SK-N-SH treated with all-trans-retinoic acid at 6 μM for 48 hours (cell line): ENCODE measurements around the gene PCDH9.
A peak's percentile ranks its signal among the peaks of the same experiment; 100 is the strongest.

Source experiments
- ATAC-seq: fragments of 200-7000 bp; cut with Tn5 transposase; 3 replicates; pipeline ENCODE4 v1.9.1; 2020; ENCODE audit warnings: mild to moderate bottlenecking, moderate library complexity
- ESRRG ChIP-seq: fragments of 250-450 bp; sonication (Bioruptor Pico); IDR thresholded peaks from 2 replicates; pipeline ENCODE4 v1.6.1; 2021; ENCODE audit warnings: mild to moderate bottlenecking
- GLIS3 ChIP-seq: fragments of 250-450 bp; sonication (Bioruptor Pico); IDR thresholded peaks from 2 replicates; pipeline ENCODE4 v1.5.0; 2020; ENCODE audit warnings: mild to moderate bottlenecking, moderate library complexity
- ISL1 ChIP-seq: fragments of 250-450 bp; sonication (Bioruptor Pico); IDR thresholded peaks from 2 replicates; pipeline ENCODE4 v2.1.2; 2022; ENCODE audit warnings: mild to moderate bottlenecking, moderate library complexity
- OSR1 ChIP-seq: fragments of 250-450 bp; sonication (Bioruptor Pico); IDR thresholded peaks from 2 replicates; pipeline ENCODE4 v1.8.0; 2022; ENCODE audit warnings: moderate library complexity, mild to moderate bottlenecking, inconsistent platforms
- PPARA ChIP-seq: fragments of 250-450 bp; sonication (Bioruptor Pico); IDR thresholded peaks from 2 replicates; pipeline ENCODE4 v1.5.0; 2020; ENCODE audit warnings: mild to moderate bottlenecking, borderline replicate concordance
- RARB ChIP-seq: fragments of 250-450 bp; sonication (Bioruptor Pico); IDR thresholded peaks from 2 replicates; pipeline ENCODE4 v1.8.0; 2021; ENCODE audit warnings: mild to moderate bottlenecking, moderate library complexity
- SNAI2 ChIP-seq: fragments of 250-450 bp; sonication (Bioruptor Pico); IDR thresholded peaks from 2 replicates; pipeline ENCODE4 v1.5.0; 2020; ENCODE audit warnings: mild to moderate bottlenecking, moderate library complexity
- TCF4 ChIP-seq: fragments of 250-450 bp; sonication (Bioruptor Pico); IDR thresholded peaks from 2 replicates; pipeline ENCODE4 v1.8.0; 2021; ENCODE audit warnings: mild to moderate bottlenecking, moderate library complexity, borderline replicate concordance
- TOX ChIP-seq: fragments of 250-450 bp; sonication (Bioruptor Pico); IDR thresholded peaks from 2 replicates; pipeline ENCODE4 v1.8.0; 2021; ENCODE audit warnings: mild to moderate bottlenecking, moderate library complexity, borderline replicate concordance
- ZC3H10 ChIP-seq: fragments of 250-450 bp; sonication (Bioruptor Pico); IDR thresholded peaks from 2 replicates; pipeline ENCODE4 v1.5.1; 2021; ENCODE audit warnings: mild to moderate bottlenecking, moderate library complexity
- ZFP3 ChIP-seq: fragments of 250-450 bp; sonication (Bioruptor Pico); IDR thresholded peaks from 2 replicates; pipeline ENCODE4 v1.5.0; 2020; ENCODE audit warnings: mild to moderate bottlenecking, moderate library complexity
- ZFP30 ChIP-seq: fragments of 450-650 bp; formaldehyde crosslinking; IDR thresholded peaks from 2 replicates; pipeline ENCODE4 v1.5.0; 2022; ENCODE audit warnings: mild to moderate bottlenecking, moderate library complexity
- ZNF565 ChIP-seq: fragments of 450-650 bp; formaldehyde crosslinking; conservative IDR thresholded peaks from 2 replicates; pipeline ENCODE4 v1.5.0; 2020; ENCODE audit warnings: low read depth, mild to moderate bottlenecking, moderate library complexity
- ZNF70 ChIP-seq: fragments of 450-650 bp; formaldehyde crosslinking; IDR thresholded peaks from 2 replicates; pipeline ENCODE4 v1.5.0; 2020; ENCODE audit warnings: mild to moderate bottlenecking, moderate library complexity
- ZNF8 ChIP-seq: fragments of 450-650 bp; formaldehyde crosslinking; IDR thresholded peaks from 2 replicates; pipeline ENCODE4 v1.5.0; 2020; ENCODE audit warnings: mild to moderate bottlenecking, moderate library complexity
- TF ChIP-seq, protein P1 (sequence below): fragments of 250-450 bp; sonication (Bioruptor Pico); IDR thresholded peaks from 2 replicates; pipeline ENCODE4 v1.5.0; 2020; ENCODE audit warnings: mild to moderate bottlenecking, moderate library complexity
- TF ChIP-seq, protein P2 (sequence below): fragments of 250-450 bp; sonication (Bioruptor Pico); IDR thresholded peaks from 2 replicates; pipeline ENCODE4 v1.5.1; 2020; ENCODE audit warnings: low read depth, mild to moderate bottlenecking, moderate library complexity
- TF ChIP-seq, protein P3 (sequence below): fragments of 250-450 bp; sonication (Bioruptor Pico); IDR thresholded peaks from 2 replicates; pipeline ENCODE4 v1.8.0; 2020; ENCODE audit warnings: mild to moderate bottlenecking, moderate library complexity, borderline replicate concordance
- TF ChIP-seq, protein P4 (sequence below): fragments of 250-450 bp; sonication (Bioruptor Pico); IDR thresholded peaks from 2 replicates; pipeline ENCODE4 v1.5.1; 2021; ENCODE audit warnings: mild to moderate bottlenecking, moderate library complexity
- TF ChIP-seq, protein P5 (sequence below): fragments of 250-450 bp; sonication (Bioruptor Pico); IDR thresholded peaks from 2 replicates; pipeline ENCODE4 v1.8.0; 2021; ENCODE audit warnings: low read depth, mild to moderate bottlenecking, moderate library complexity, borderline replicate concordance

Gene PCDH9

DNA sequence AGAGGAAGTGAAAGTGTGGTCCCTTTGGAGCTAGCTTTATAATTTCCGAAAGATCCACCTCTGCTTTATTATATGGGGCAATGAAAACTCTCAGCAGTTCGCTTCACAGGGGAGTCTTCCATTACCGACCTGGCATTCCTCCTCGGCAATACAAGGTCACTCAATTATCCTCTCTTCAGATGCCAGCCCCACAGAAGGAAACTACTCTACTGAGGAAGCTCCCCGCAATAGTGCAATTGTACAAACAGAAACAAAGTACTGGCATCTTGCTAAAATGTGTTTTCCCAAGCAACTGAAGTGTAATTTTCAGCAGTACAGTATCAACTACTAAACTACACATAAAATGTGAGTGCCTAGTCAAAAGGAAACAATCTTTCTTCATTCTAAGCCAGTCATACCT is 702.0 kb downstream of the PCDH9 start:
- no peak for ATAC-seq
- TF ChIP-seq, protein P1, sequence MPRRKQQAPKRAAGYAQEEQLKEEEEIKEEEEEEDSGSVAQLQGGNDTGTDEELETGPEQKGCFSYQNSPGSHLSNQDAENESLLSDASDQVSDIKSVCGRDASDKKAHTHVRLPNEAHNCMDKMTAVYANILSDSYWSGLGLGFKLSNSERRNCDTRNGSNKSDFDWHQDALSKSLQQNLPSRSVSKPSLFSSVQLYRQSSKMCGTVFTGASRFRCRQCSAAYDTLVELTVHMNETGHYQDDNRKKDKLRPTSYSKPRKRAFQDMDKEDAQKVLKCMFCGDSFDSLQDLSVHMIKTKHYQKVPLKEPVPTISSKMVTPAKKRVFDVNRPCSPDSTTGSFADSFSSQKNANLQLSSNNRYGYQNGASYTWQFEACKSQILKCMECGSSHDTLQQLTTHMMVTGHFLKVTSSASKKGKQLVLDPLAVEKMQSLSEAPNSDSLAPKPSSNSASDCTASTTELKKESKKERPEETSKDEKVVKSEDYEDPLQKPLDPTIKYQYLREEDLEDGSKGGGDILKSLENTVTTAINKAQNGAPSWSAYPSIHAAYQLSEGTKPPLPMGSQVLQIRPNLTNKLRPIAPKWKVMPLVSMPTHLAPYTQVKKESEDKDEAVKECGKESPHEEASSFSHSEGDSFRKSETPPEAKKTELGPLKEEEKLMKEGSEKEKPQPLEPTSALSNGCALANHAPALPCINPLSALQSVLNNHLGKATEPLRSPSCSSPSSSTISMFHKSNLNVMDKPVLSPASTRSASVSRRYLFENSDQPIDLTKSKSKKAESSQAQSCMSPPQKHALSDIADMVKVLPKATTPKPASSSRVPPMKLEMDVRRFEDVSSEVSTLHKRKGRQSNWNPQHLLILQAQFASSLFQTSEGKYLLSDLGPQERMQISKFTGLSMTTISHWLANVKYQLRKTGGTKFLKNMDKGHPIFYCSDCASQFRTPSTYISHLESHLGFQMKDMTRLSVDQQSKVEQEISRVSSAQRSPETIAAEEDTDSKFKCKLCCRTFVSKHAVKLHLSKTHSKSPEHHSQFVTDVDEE (CRISPR knock-in tag) = no peak
- TF ChIP-seq TCF4 (CRISPR knock-in tag) (no peak), SNAI2 (no peak), ESRRG (CRISPR knock-in tag) (no peak), PPARA (CRISPR knock-in tag) (no peak), OSR1 (no peak), ZNF70 (CRISPR knock-in tag) (no peak), ZNF8 (no peak), RARB (CRISPR knock-in tag) (no peak)
- TF ChIP-seq, protein P2, sequence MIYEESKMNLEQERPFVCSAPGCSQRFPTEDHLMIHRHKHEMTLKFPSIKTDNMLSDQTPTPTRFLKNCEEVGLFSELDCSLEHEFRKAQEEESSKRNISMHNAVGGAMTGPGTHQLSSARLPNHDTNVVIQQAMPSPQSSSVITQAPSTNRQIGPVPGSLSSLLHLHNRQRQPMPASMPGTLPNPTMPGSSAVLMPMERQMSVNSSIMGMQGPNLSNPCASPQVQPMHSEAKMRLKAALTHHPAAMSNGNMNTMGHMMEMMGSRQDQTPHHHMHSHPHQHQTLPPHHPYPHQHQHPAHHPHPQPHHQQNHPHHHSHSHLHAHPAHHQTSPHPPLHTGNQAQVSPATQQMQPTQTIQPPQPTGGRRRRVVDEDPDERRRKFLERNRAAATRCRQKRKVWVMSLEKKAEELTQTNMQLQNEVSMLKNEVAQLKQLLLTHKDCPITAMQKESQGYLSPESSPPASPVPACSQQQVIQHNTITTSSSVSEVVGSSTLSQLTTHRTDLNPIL (CRISPR knock-in tag) = no peak
- TF ChIP-seq, protein P3, sequence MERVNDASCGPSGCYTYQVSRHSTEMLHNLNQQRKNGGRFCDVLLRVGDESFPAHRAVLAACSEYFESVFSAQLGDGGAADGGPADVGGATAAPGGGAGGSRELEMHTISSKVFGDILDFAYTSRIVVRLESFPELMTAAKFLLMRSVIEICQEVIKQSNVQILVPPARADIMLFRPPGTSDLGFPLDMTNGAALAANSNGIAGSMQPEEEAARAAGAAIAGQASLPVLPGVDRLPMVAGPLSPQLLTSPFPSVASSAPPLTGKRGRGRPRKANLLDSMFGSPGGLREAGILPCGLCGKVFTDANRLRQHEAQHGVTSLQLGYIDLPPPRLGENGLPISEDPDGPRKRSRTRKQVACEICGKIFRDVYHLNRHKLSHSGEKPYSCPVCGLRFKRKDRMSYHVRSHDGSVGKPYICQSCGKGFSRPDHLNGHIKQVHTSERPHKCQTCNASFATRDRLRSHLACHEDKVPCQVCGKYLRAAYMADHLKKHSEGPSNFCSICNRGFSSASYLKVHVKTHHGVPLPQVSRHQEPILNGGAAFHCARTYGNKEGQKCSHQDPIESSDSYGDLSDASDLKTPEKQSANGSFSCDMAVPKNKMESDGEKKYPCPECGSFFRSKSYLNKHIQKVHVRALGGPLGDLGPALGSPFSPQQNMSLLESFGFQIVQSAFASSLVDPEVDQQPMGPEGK (CRISPR knock-in tag) = no peak

DNA sequence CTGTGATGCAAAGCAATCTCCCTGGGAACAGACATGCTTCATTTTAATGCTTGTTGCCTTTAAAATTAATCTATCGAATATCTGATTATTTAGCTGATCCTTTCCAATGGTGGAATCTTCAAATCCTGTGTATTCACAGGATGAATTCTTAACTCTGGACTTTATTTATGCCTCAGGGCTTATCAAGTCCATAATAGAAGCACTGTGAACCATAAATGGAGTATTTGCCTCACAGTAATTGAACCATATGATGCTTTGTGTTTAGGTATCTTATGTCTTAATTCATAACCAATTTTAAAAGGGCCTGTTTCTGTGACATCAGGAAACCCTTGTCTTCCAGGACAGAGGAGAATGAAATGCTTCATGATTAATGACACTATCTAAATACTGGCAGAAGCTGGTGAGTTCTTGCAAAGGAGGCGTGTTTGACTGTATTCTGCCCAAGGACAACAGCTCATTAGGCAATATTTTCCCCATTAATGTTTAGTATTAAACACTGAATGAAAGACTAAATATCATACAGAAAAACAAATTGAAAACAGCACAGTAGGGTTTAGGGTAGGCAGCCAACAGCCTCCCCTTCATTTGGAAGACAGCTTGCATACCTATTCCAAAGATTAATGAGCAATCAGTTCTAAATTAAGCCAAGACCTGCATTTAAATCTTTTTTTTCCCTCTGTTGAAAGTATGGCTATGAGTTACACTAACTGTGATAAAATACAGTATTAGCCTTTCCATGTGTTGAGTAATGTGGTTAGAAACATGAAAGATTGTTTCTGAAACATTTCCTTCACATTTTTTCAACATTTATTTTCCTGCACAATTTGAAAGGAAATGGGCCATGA is 709.4 kb downstream of the PCDH9 start:
- ATAC-seq = peak; percentile 27; the same call in 1 of the 3 replicates
- 0 out of 2 replicates have a peak, but pooled peaks have one; percentile 29 for TF ChIP-seq TCF4 (CRISPR knock-in tag)
- peak; percentile 12; the same call in 1 of the 2 replicates for TF ChIP-seq ISL1 (CRISPR knock-in tag)
- TF ChIP-seq ZC3H10 (CRISPR knock-in tag) = no peak
- TF ChIP-seq, all 23 proteins: peak for 2

DNA sequence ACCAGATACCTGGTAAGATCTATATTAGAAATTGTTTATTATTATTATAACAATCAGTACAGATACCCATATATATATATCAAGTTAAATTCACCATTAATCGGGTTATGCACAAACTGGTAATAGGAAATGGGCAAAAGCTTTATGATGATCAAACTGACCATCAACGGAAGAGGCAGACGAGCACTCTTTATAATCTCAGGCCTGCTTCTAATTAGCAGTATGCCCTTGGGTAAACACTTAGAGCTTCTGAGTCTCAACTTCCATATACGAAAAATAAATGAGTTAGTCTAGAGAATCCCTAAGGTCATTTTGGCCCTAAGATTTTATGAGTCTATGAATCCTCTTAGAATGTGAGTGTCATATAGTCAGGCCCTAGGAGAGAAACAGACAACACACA is 710.9 kb downstream of the PCDH9 start:
- TF ChIP-seq, protein P1 (CRISPR knock-in tag) = 0 out of 2 replicates have a peak, but pooled peaks have one; percentile 18
- no peak for TF ChIP-seq ZNF70 (CRISPR knock-in tag)
- TF ChIP-seq SNAI2 = no peak
- TF ChIP-seq TCF4 (CRISPR knock-in tag) = peak; percentile 74; the same call in 1 of the 2 replicates
- TF ChIP-seq ZFP30 (CRISPR knock-in tag) = no peak
- TF ChIP-seq, all 23 proteins: peak for 2
- peak; percentile 24; the same call in 1 of the 3 replicates for ATAC-seq

DNA sequence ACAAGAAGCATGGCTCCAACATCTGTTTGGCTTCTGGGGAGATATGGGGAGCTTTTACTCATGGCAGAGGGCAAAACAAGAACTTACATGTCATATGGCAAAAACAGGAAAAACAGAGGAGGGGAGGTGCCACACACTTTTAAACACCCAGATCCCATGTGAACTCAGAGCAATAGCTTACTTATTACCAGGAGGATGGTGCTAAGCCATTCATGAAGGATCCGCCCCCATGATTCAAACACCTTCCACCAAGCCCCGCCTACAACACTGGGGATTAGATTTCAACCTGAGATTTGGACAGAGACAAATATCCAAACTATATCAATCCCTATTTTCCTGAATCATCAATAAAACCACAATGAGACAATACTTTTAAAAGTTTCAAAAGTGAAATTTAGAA is 712.1 kb downstream of the PCDH9 start:
- no peak for ATAC-seq
- TF ChIP-seq, protein P4, sequence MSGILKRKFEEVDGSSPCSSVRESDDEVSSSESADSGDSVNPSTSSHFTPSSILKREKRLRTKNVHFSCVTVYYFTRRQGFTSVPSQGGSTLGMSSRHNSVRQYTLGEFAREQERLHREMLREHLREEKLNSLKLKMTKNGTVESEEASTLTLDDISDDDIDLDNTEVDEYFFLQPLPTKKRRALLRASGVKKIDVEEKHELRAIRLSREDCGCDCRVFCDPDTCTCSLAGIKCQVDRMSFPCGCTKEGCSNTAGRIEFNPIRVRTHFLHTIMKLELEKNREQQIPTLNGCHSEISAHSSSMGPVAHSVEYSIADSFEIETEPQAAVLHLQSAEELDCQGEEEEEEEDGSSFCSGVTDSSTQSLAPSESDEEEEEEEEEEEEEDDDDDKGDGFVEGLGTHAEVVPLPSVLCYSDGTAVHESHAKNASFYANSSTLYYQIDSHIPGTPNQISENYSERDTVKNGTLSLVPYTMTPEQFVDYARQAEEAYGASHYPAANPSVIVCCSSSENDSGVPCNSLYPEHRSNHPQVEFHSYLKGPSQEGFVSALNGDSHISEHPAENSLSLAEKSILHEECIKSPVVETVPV (CRISPR knock-in tag) = no peak
- TF ChIP-seq ZNF565 (no peak), ISL1 (CRISPR knock-in tag) (no peak), PPARA (CRISPR knock-in tag) (no peak), ZFP3 (CRISPR knock-in tag) (no peak), OSR1 (no peak), TOX (no peak), ZFP30 (CRISPR knock-in tag) (no peak), GLIS3 (CRISPR knock-in tag) (no peak), ESRRG (CRISPR knock-in tag) (no peak)
- TF ChIP-seq, protein P5, sequence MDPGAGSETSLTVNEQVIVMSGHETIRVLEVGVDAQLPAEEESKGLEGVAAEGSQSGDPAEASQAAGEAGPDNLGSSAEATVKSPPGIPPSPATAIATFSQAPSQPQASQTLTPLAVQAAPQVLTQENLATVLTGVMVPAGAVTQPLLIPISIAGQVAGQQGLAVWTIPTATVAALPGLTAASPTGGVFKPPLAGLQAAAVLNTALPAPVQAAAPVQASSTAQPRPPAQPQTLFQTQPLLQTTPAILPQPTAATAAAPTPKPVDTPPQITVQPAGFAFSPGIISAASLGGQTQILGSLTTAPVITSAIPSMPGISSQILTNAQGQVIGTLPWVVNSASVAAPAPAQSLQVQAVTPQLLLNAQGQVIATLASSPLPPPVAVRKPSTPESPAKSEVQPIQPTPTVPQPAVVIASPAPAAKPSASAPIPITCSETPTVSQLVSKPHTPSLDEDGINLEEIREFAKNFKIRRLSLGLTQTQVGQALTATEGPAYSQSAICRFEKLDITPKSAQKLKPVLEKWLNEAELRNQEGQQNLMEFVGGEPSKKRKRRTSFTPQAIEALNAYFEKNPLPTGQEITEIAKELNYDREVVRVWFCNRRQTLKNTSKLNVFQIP = no peak
- TF ChIP-seq, protein P3 (CRISPR knock-in tag) = no peak
